Thyroid gland (tissue), 4 donors: ENCODE data around the gene DYNC1I1. TPM values are rescaled to one million over a fixed set of nuclear protein-coding genes. Genes with fewer than 3 reads are reported as not detected.

Experiments
- DNase-seq, 2 donors: peaks; one replicate each; pipeline ENCODE4 v3.0.0-alpha.2; 2019
- H3K27ac ChIP-seq, 3 donors: fragments of 200-600 bp; sonication (generic); 1 replicate in 2 of 3; 2 replicates in 1 of 3; pipeline ENCODE4 v1.5.1; 2016 to 2019; ENCODE audit warnings: mild to moderate bottlenecking in 1 of 3, moderate library complexity in 1 of 3
- H3K27me3 ChIP-seq: fragments of 200-600 bp; sonication (generic); one replicate; pipeline ENCODE4 v1.5.1; 2019
- H3K36me3 ChIP-seq, 2 donors: fragments of 200-600 bp; sonication (generic); one replicate each; pipeline ENCODE4 v1.5.1; 2016 to 2019
- H3K4me1 ChIP-seq, 2 donors: fragments of 200-600 bp; sonication (generic); one replicate each; pipeline ENCODE4 v1.5.1; 2017 to 2019
- H3K4me3 ChIP-seq, 3 donors: fragments of 200-600 bp; sonication (generic); replicated peaks in 1 of 3; 1 replicate in 2 of 3; 2 replicates in 1 of 3; pipeline ENCODE4 v1.5.1; 2016; ENCODE audit warnings: mild to moderate bottlenecking in 1 of 3
- H3K9me3 ChIP-seq: fragments of 200-600 bp; sonication (generic); one replicate; pipeline ENCODE4 v1.5.1; 2017
- POLR2A ChIP-seq, 2 donors: fragments of 450-650 bp; IDR thresholded peaks; one replicate each; pipeline ENCODE4 v1.6.1; 2017; ENCODE audit warnings: antibody characterized with exemption in 2 of 2, mild to moderate bottlenecking in 2 of 2, moderate library complexity in 1 of 2
- WGBS, 2 donors: methylation state at CpG; one replicate each; pipeline ENCODE4 v1.1.5; 2017; 5-methylcytosine and 5-hydroxymethylcytosine counted together
- intact Hi-C: fragments of 100-400 bp; cut with DNase I; formaldehyde crosslinking; loops from one replicate; pipeline ENCODE4 v1.15.1; 2023
- total RNA-seq, 4 donors: library from RNA; depleted of rRNA; stranded (reverse); fragments of >200 nt; gene quantifications; one replicate each; pipeline ENCODE4 v1.2.3, GENCODE V29; 2016
- TF ChIP-seq, protein P1 (sequence below), 6 experiments: fragments of 200-600 bp in 3 of 6; fragments of 450-650 bp in 3 of 6; sonication (generic) in 3 of 6; IDR thresholded peaks; one replicate each; pipeline ENCODE4 v1.5.1; 2016 to 2019; ENCODE audit warnings: antibody characterized with exemption in 6 of 6, mild to moderate bottlenecking in 2 of 6, inconsistent platforms in 1 of 6, moderate library complexity in 1 of 6

DYNC1I1 gene
- total RNA-seq, 4 donors from 2014 or later, result 6.6 to 12.8 (median 10.5) TPM

DNA sequence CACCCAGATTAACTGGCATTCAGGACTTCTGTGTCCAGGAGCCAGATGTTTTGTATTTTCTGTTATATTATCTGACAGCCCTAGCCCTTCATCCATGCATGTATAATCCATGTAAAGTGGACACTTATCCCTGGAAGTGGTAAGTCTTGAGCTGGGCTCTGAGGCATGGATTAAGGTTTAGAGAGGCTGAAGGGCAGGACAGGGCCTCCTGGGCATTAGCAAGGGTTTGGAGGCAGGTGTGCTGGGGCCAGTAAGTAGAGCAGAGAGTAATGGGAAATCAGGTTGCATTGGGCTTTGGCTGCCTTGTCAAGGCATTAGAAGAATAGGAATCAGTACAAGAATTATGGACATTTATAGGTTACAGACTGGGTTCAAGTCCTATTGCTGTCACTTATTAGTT lies 138.0 kb downstream of the DYNC1I1 start:
- Histone ChIP-seq H3K36me3 (no peaks in the 10 kb centered on the region), H3K9me3 (no peaks in the 10 kb centered on the region), H3K27ac (no peak overlapping the region), H3K27me3 (no peaks in the 10 kb centered on the region), H3K4me3 (no peak overlapping the region), H3K4me1 (no peaks in the 10 kb centered on the region)
- TF ChIP-seq, protein P1, sequence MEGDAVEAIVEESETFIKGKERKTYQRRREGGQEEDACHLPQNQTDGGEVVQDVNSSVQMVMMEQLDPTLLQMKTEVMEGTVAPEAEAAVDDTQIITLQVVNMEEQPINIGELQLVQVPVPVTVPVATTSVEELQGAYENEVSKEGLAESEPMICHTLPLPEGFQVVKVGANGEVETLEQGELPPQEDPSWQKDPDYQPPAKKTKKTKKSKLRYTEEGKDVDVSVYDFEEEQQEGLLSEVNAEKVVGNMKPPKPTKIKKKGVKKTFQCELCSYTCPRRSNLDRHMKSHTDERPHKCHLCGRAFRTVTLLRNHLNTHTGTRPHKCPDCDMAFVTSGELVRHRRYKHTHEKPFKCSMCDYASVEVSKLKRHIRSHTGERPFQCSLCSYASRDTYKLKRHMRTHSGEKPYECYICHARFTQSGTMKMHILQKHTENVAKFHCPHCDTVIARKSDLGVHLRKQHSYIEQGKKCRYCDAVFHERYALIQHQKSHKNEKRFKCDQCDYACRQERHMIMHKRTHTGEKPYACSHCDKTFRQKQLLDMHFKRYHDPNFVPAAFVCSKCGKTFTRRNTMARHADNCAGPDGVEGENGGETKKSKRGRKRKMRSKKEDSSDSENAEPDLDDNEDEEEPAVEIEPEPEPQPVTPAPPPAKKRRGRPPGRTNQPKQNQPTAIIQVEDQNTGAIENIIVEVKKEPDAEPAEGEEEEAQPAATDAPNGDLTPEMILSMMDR (IDR thresholded peaks at IDR 0.05), result no peak
- no peak for DNase-seq
- intact Hi-C loops, result no loop called here

GRCh38 chr7:95915731-95916130 lies 143.4 kb downstream of the DYNC1I1 start:
- H3K4me3 ChIP-seq, result no peak overlapping the region
- no peak overlapping the region for H3K27ac ChIP-seq
- 75 to 82% methylated on average over 3 of the region's 3 CpGs for WGBS, 2 donors

GRCh38 chr7:95916573-95917297 lies 144.4 kb downstream of the DYNC1I1 start:
- TF ChIP-seq, protein P1 (IDR thresholded peaks at IDR 0.05), result peak; percentile 58 to 87 (median 82)
- no peak for TF ChIP-seq POLR2A (IDR thresholded peaks at IDR 0.05)
- Histone ChIP-seq H3K36me3 (no peaks in the 10 kb centered on the region), H3K4me3 (no peak overlapping the region), H3K27ac (no peak overlapping the region), H3K9me3 (no peaks in the 10 kb centered on the region), H3K4me1 (no peaks in the 10 kb centered on the region), H3K27me3 (no peaks in the 10 kb centered on the region)
- DNase-seq, result peak; percentile 77 to 81
- WGBS, 2 donors, result 37 to 38% methylated on average over 19 of the region's 19 CpGs
- intact Hi-C loops, result no loop called here

More at GRCh38 chr7:95915731-95916130, 143.4 kb downstream of the DYNC1I1 start:
- intact Hi-C loops, result no loop called here
- DNase-seq, result no peak
- Histone ChIP-seq H3K36me3 (no peaks in the 10 kb centered on the region), H3K9me3 (no peaks in the 10 kb centered on the region), H3K4me1 (no peaks in the 10 kb centered on the region), H3K27me3 (no peaks in the 10 kb centered on the region)
- TF ChIP-seq, protein P1 (IDR thresholded peaks at IDR 0.05), result no peak
- TF ChIP-seq POLR2A (IDR thresholded peaks at IDR 0.05), result no peak

GRCh38 chr7:95917634-95918033 lies 145.3 kb downstream of the DYNC1I1 start:
- 87 to 90% methylated on average over 8 of the region's 8 CpGs for WGBS, 2 donors
- no peak overlapping the region for H3K4me3 ChIP-seq
- H3K9me3 ChIP-seq, result no peaks in the 10 kb centered on the region
- DNase-seq, result no peak
- TF ChIP-seq POLR2A (IDR thresholded peaks at IDR 0.05), result no peak
- TF ChIP-seq, protein P1 (IDR thresholded peaks at IDR 0.05), result no peak
- no peak overlapping the region for H3K27ac ChIP-seq
- H3K27me3 ChIP-seq, result no peaks in the 10 kb centered on the region
- no peaks in the 10 kb centered on the region for H3K4me1 ChIP-seq
- no peaks in the 10 kb centered on the region for H3K36me3 ChIP-seq
- intact Hi-C loops, result no loop called here

DNA sequence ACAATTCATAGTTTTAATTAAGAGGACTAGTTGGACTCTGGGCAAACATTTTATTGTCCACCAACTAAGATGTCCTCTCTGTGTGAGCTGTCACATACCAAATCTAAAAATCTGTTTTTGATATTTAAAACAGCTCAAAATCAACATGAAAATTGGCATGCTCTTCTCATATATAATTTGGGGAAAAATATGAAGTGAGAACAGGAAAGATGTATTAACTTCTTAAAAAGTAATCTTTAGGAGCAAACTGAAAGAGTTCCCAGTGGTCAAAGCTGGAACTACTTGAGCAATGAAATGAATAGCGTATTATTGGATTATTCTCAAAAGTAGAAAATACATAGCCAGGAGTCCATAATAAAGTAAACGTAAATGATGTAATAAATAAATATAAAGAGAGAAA lies 147.2 kb downstream of the DYNC1I1 start:
- intact Hi-C loops, result no loop called here
- DNase-seq, result no peak
- Histone ChIP-seq H3K27ac (no peak overlapping the region), H3K27me3 (no peaks in the 10 kb centered on the region), H3K4me3 (no peak overlapping the region), H3K9me3 (no peaks in the 10 kb centered on the region), H3K36me3 (no peaks in the 10 kb centered on the region), H3K4me1 (no peaks in the 10 kb centered on the region)
- WGBS, 2 donors, result 88 to 89% methylated on average over 2 of the region's 2 CpGs
- TF ChIP-seq, protein P1 (IDR thresholded peaks at IDR 0.05), result peak in 1 of 6 experiments; percentile 9
- TF ChIP-seq POLR2A (IDR thresholded peaks at IDR 0.05), result no peak
